GM10248 (cell line): ENCODE results near the gene GALNTL6.

Experiments
- CTCF ChIA-PET: fragments of 300-600 bp; sonication (Branson Sonifier 250); formaldehyde crosslinking; extraction: SDS; loops from one replicate; lab custom pipeline; 2021; ENCODE audit warnings: antibody characterized with exemption; lab: Yijun Ruan, JAX
- POLR2A ChIA-PET: fragments of 350-650 bp; sonication (Branson Sonifier 250); formaldehyde crosslinking; extraction: SDS; loops from one replicate; lab custom pipeline; 2020; ENCODE audit warnings: antibody characterized with exemption; lab: Yijun Ruan, JAX
- DNase-seq: peaks from one replicate; pipeline ENCODE4 v3.0.0; 2012; ENCODE audit errors: extremely low spot score
- TF ChIP-seq, protein P1 (sequence below): IDR thresholded peaks from 2 replicates; pipeline ENCODE4 v1.5.1; 2012; ENCODE audit warnings: mild to moderate bottlenecking, low read depth; ENCODE audit errors: extremely low read depth, missing control alignments, control extremely low read depth

Gene GALNTL6

GRCh38 chr4:172838943-172839342, 1025.7 kb downstream of the GALNTL6 start:
- CTCF ChIA-PET = no interaction called here
- no peak for DNase-seq
- TF ChIP-seq, protein P1, sequence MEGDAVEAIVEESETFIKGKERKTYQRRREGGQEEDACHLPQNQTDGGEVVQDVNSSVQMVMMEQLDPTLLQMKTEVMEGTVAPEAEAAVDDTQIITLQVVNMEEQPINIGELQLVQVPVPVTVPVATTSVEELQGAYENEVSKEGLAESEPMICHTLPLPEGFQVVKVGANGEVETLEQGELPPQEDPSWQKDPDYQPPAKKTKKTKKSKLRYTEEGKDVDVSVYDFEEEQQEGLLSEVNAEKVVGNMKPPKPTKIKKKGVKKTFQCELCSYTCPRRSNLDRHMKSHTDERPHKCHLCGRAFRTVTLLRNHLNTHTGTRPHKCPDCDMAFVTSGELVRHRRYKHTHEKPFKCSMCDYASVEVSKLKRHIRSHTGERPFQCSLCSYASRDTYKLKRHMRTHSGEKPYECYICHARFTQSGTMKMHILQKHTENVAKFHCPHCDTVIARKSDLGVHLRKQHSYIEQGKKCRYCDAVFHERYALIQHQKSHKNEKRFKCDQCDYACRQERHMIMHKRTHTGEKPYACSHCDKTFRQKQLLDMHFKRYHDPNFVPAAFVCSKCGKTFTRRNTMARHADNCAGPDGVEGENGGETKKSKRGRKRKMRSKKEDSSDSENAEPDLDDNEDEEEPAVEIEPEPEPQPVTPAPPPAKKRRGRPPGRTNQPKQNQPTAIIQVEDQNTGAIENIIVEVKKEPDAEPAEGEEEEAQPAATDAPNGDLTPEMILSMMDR = no peak
- POLR2A ChIA-PET = no interaction called here

- TF ChIP-seq, protein P1 = no peak
- no peak for DNase-seq
- CTCF ChIA-PET = interaction anchor here (1.7 kb wide), 1 partner anchor 12 kb away, joined by 4 read pairs; no protein-coding TSS in a partner anchor
- POLR2A ChIA-PET = no interaction called here
Measured at GRCh38 chr4:172842779-172843178, 1029.6 kb downstream of the GALNTL6 start.

DNA sequence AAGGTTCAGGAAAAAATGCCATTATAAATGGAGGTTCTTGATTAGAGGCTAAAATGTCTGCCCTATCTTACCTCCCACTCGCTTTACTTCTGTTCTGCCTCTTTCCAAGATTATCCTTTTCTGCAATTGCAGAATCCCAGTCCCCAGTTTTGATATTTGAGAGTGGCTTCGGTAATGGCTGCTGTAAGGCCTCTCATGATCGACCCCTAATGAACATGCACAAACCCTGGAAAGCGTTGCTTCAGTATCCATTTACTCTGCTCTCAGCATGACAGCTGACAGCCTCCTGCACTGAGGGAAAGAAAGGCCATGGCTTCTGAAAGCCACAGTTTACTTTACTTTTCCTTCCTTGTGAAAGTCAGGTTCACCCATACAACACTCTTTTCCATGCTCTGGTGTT, 1030.0 kb downstream of the GALNTL6 start:
- TF ChIP-seq, protein P1 = no peak
- ChIA-PET CTCF (no interaction called here), POLR2A (no interaction called here)

DNA sequence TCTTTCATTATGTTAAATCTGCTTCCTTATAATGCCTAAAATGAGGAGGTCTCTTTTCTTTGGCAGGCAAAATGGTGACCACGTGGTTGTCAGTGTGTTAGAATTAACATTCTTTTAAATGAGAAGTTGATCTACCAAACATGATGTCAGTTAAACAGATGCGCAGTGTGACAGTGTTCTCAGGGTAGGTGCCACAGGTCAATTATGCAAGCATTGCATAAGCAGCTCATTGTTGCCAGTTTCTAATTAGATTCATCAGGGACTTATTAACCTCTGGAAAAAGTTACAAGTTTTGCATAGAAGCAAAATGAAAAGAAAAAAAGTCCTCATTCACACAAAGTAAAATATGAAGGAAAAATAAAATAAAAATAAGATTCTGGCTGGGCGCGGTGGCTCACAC, 1031.4 kb downstream of the GALNTL6 start:
- CTCF ChIA-PET = interaction anchor here (1.5 kb wide), 1 partner anchor 17 kb away, joined by 3 read pairs; no protein-coding TSS in a partner anchor
- POLR2A ChIA-PET = no interaction called here
- DNase-seq = no peak

More for the DNA sequence above, 1030.0 kb downstream of the GALNTL6 start:
- no peak for DNase-seq

DNA sequence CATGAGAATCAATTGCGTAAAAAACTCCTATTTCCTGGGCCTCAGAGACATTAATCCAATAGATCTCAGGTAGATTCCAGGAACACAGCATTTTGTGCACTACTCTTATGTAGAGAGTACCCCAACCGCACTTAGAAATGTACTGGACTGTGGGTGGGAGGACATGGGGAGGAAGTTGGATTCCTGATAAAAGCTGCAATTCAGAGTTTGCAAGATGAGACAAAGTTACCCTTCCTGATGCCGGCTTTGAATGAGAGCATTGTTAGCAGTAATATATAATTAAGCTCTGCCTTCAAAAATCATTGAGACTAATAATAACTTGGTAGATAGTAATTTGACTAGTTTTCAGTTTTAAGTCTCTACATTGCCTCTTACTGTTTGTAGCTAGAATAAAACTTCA, 1032.1 kb downstream of the GALNTL6 start:
- ChIA-PET CTCF (interaction anchor here (1.3 to 1.5 kb wide), 2 partner anchors 15 to 18 kb away, joined by 3 to 4 read pairs; no protein-coding TSS in a partner anchor), POLR2A (no interaction called here)
- no peak for DNase-seq
- TF ChIP-seq, protein P1 = no peak

More for the DNA sequence above, 1031.4 kb downstream of the GALNTL6 start:
- TF ChIP-seq, protein P1 = no peak

DNA sequence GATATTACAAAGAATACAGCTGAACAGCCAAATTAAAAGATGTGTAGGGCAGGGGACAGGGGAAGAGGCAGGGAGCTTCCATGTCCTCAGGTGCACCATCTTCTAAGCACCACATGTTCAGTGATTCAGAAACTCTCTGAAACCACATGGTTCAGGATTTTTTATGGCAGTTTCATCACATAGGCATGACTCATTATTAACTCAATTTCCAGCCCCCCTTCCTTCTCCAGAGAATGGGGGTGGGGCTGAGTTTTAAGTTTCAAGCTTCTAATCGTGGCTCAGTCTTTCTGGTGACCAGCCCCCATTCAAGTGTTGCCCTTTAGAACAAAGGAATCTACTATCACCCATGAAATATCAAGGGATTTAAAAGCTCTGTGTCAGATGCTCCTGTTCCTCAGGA, 1037.6 kb downstream of the GALNTL6 start:
- no peak for DNase-seq
- TF ChIP-seq, protein P1 = no peak
- POLR2A ChIA-PET = no interaction called here
- CTCF ChIA-PET = no interaction called here

DNA sequence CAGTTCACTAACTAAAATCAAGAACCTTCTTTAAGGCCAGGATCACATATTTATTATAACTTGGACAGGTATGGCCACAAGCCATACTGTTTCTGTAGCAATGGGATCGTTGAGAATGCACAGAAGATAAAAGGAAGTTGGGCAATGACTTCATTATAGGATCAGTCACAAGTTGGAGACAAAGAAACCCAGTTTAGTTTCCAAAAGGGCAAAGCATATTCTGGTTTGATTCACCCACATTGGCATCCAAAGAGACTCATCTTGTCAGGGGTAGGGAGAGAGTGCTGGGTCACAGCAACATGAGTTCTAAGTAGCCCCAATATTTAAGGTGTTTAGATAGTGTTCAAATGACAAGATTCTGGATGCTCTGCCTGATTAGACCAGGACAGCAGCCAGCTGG, 1038.3 kb downstream of the GALNTL6 start:
- no peak for DNase-seq
- ChIA-PET POLR2A (no interaction called here), CTCF (no interaction called here)
- TF ChIP-seq, protein P1 = no peak
